Measurements from ENCODE around the gene PRKAR1B.
"Not testable (repeated sequence)": the region's sequence is repeated elsewhere in the genome, so short reads cannot be mapped to it uniquely, and the experiment has no call there.

DNA sequence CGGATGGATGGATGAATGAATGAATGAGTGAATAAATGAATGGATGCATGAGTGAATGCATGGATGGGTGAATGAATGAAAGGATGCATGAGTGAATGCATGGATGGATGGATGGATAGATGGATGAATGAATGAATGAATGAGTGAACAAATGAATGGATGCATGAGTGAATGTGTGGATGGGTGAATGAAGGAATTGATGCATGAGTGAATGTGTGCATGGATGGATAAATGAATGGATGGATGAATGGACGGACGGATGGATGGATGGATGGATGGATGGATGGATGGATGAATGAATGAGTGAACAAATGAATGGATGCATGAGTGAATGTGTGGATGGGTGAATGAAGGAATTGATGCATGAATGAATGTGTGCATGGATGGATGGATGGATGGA lies 70.1 kb downstream of the PRKAR1B start:
- TF ChIP-seq, protein P1, sequence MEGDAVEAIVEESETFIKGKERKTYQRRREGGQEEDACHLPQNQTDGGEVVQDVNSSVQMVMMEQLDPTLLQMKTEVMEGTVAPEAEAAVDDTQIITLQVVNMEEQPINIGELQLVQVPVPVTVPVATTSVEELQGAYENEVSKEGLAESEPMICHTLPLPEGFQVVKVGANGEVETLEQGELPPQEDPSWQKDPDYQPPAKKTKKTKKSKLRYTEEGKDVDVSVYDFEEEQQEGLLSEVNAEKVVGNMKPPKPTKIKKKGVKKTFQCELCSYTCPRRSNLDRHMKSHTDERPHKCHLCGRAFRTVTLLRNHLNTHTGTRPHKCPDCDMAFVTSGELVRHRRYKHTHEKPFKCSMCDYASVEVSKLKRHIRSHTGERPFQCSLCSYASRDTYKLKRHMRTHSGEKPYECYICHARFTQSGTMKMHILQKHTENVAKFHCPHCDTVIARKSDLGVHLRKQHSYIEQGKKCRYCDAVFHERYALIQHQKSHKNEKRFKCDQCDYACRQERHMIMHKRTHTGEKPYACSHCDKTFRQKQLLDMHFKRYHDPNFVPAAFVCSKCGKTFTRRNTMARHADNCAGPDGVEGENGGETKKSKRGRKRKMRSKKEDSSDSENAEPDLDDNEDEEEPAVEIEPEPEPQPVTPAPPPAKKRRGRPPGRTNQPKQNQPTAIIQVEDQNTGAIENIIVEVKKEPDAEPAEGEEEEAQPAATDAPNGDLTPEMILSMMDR (IDR thresholded peaks at IDR 0.05): not testable (repeated sequence)
- not testable (repeated sequence) for TF ChIP-seq EZH2, EZH2phosphoT487 (IDR thresholded peaks at IDR 0.05)
